ENCODE data around the gene MIB2. TPM values are rescaled to one million over a fixed set of nuclear protein-coding genes. Genes with fewer than 3 reads are reported as not detected.
"Not testable (repeated sequence)": the region's sequence is repeated elsewhere in the genome, so short reads cannot be mapped to it uniquely, and the experiment has no call there.

MIB2 gene
- total RNA-seq, 1 donor from 2014 or later, result 45.7 TPM

GRCh38 chr1:1625824-1626206 lies 10.5 kb downstream of the MIB2 start:
- DNase-seq (ENCODE audit: low spot score in 2 of 2) (no peak), FAIRE-seq (no peak)

- DNase-seq (ENCODE audit: low spot score in 2 of 2), result no peak
- no peak for FAIRE-seq
Observed at GRCh38 chr1:1626207-1627141, 11.2 kb downstream of the MIB2 start.

- no peak for FAIRE-seq
- no peak for DNase-seq (ENCODE audit: low spot score in 2 of 2)
Observed at GRCh38 chr1:1627261-1627828, 12.0 kb downstream of the MIB2 start.

- DNase-seq (ENCODE audit: low spot score in 2 of 2) (no peak), FAIRE-seq (no peak)
Observed at GRCh38 chr1:1627829-1628753, 12.8 kb downstream of the MIB2 start.

GRCh38 chr1:1628754-1629429 lies 13.6 kb downstream of the MIB2 start:
- FAIRE-seq (no peak), DNase-seq (ENCODE audit: low spot score in 2 of 2) (no peak)

GRCh38 chr1:1629430-1630190 lies 14.3 kb downstream of the MIB2 start:
- no peak for DNase-seq (ENCODE audit: low spot score in 2 of 2)

GRCh38 chr1:1630191-1630964 lies 15.1 kb downstream of the MIB2 start:
- DNase-seq (ENCODE audit: low spot score in 2 of 2) (peak; percentile 75 to 84), FAIRE-seq (no peak)

More at GRCh38 chr1:1629430-1630190, 14.3 kb downstream of the MIB2 start:
- no peak for FAIRE-seq

GRCh38 chr1:1630965-1631781 lies 15.9 kb downstream of the MIB2 start:
- no peak for FAIRE-seq
- peak; percentile 82 to 83 for DNase-seq (ENCODE audit: low spot score in 2 of 2)

GRCh38 chr1:1631782-1632420 lies 16.6 kb downstream of the MIB2 start, which contains the start of gene MMP23B:
Gene MMP23B, plus strand, starts transcription at chr1:1632173. Its CDS starts 46 bp downstream, at chr1:1632219.
- DNase-seq (ENCODE audit: low spot score in 2 of 2), result no peak
- no peak for FAIRE-seq

GRCh38 chr1:1633409-1633808 lies 18.1 kb downstream of the MIB2 start:
- FAIRE-seq; DNase-seq (ENCODE audit: low spot score in 2 of 2): not testable (repeated sequence)

GRCh38 chr1:1634613-1635012 lies 19.3 kb downstream of the MIB2 start:
- not testable (repeated sequence) for DNase-seq (ENCODE audit: low spot score in 2 of 2); FAIRE-seq

GRCh38 chr1:1636621-1637478 lies 21.6 kb downstream of the MIB2 start:
- not testable (repeated sequence) for DNase-seq (ENCODE audit: low spot score in 2 of 2); FAIRE-seq

GRCh38 chr1:1637479-1637875 lies 22.2 kb downstream of the MIB2 start:
- not testable (repeated sequence) for FAIRE-seq; DNase-seq (ENCODE audit: low spot score in 2 of 2)

- not testable (repeated sequence) for FAIRE-seq
Observed at GRCh38 chr1:1638528-1638927, 23.2 kb downstream of the MIB2 start.

GRCh38 chr1:1639368-1639767 lies 24.1 kb downstream of the MIB2 start:
- DNase-seq (ENCODE audit: low spot score in 2 of 2), result not testable (repeated sequence)

More at GRCh38 chr1:1638528-1638927, 23.2 kb downstream of the MIB2 start:
- DNase-seq (ENCODE audit: low spot score in 2 of 2), result not testable (repeated sequence)

GRCh38 chr1:1640081-1640480 lies 24.8 kb downstream of the MIB2 start:
- DNase-seq (ENCODE audit: low spot score in 2 of 2); FAIRE-seq: not testable (repeated sequence)

More at GRCh38 chr1:1639368-1639767, 24.1 kb downstream of the MIB2 start:
- not testable (repeated sequence) for FAIRE-seq
